ENCODE measurements around the gene COL5A1. TPM values are rescaled to one million over a fixed set of nuclear protein-coding genes. Genes with fewer than 3 reads are reported as not detected.
"Not testable (repeated sequence)": the region's sequence is repeated elsewhere in the genome, so short reads cannot be mapped to it uniquely, and the experiment has no call there.

Gene COL5A1
- total RNA-seq, 2 experiments from 2014 or later: 0.09 to 0.16 TPM

DNA sequence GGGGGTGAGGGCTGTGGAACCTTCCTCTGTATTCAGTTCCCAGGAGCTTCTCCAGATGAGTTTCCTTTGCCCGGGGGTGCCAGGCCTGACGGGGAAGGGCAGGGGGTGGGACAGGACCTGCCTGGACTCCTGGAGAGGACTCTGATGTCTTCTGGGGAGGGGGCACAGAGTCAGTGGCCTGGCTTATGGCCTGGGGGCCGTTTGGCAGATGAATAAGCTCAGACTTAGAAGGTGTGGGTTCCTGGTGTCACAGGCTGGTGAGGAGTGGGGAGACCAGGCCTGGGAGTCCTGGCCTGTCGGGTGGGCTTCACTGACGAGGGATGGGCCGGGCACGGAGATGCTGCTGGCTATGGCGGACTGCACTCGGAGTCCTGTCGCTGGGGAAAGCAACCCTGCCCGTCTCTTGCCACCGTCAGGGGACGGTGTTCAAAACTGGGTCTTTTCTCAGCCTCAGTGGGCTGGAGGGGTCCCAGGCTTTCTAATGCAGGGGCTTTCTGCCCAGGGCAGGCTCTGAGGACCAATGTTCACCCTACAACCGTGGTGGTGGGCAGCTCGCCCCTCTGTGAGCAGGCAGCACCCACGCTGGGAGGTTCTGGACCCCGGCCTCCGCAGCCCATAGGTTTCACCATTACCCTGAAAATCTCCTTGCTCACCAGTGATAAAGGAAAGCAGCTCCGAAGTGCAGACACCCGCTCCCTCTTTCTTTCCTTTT lies 16.2 kb downstream of the COL5A1 start:
- ATAC-seq (no peak), DNase-seq (no peak)
- Mint-ChIP-seq H3K4me1 (no peaks in the 10 kb centered on the region), H3K4me3 (no peak overlapping the region), H3K36me3 (no peaks in the 10 kb centered on the region), H3K9me3 (ENCODE audit: low read depth) (no peaks in the 10 kb centered on the region), H3K27me3 (no peaks in the 10 kb centered on the region), H3K27ac (no peak overlapping the region)
- CTCF ChIA-PET: no interaction called here

DNA sequence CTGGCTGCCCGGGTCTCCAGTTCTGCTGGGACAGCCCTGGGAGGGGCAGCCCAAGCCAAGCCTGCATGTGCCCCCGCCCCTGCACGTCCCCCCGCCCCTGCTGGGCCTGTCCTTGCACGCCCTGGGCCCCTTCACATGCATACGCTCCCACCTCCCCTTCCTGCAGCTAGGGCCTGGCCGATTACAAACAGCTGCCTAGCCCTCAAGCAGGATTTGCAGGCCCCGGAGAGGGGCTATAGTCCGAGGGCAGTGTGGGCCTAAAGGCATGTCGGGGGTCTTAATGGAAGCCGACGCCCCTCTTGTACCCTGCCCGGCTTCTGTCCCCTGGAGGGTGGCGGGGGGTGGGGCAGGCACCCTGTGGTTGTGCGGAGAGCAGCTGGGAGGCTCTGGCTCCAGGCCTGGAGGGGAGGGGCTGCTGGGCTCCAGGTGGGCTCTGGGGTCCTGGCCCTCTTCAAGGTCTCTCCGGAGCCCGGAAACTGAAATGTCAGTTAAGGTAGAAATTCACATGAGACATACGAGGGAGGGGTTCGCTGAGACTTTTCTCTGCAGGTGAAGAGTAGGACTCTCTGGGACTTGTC lies 16.9 kb downstream of the COL5A1 start:
- Mint-ChIP-seq H3K27ac (no peak overlapping the region), H3K27me3 (no peaks in the 10 kb centered on the region), H3K9me3 (ENCODE audit: low read depth) (no peaks in the 10 kb centered on the region), H3K4me3 (no peak overlapping the region), H3K36me3 (no peaks in the 10 kb centered on the region), H3K4me1 (no peaks in the 10 kb centered on the region)
- CTCF ChIA-PET: no interaction called here
- DNase-seq (no peak), ATAC-seq (no peak)

DNA sequence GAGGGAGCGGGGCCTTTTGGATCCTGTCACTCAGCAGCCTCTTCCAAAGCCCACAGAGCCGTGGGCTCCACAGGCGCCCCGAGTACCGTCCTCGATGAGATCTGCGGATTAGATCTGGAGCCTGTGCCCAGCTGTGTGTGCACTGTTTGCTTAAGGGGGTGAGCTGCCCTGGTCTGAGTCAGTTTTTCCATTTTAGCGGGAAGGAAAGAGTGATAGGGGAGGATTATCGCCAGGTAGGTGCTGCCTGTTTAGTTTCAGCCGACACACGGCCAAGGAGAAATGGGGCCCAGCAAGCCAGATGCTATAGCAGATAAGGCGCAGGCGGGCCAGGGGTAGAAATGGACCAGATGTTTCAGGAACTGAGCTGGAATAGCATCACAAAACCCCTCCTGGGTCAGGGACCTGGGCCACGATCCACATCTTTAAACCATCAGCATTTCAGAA lies 18.1 kb downstream of the COL5A1 start:
- DNase-seq (no peak), ATAC-seq (no peak)
- Mint-ChIP-seq H3K4me3 (no peak overlapping the region), H3K27me3 (no peaks in the 10 kb centered on the region), H3K27ac (no peak overlapping the region), H3K36me3 (no peaks in the 10 kb centered on the region), H3K4me1 (no peaks in the 10 kb centered on the region), H3K9me3 (ENCODE audit: low read depth) (no peaks in the 10 kb centered on the region)
- CTCF ChIA-PET: no interaction called here

DNA sequence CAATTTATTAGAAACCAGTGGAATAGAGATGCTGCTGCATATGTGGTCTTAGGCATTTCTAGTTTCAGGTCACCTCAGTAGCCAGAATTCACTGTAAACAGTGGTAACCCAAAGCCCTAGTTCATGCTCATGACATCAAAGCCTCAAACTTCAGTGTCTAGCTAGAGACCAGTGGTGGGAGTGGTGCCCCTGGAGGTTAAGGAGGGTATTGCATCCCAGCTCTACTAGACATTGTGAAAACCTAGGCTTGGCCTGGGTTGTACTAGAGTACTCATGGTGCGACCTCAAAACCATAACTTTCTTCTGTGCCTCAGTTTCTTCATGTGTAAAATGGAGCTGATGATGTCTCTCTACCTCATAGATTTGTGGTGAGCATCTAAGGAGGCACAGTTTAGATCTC lies 18.8 kb downstream of the COL5A1 start:
- DNase-seq (no peak), ATAC-seq (no peak)
- no peaks in the 10 kb centered on the region for H3K9me3 Mint-ChIP-seq (ENCODE audit: low read depth)
- CTCF ChIA-PET: interaction anchor here (1.2 kb wide), 1 partner anchor 11 kb away, joined by 3 read pairs; no protein-coding TSS in a partner anchor
- no peaks in the 10 kb centered on the region for H3K4me1 Mint-ChIP-seq
- no peak overlapping the region for H3K27ac Mint-ChIP-seq
- H3K27me3 Mint-ChIP-seq: no peaks in the 10 kb centered on the region
- no peak overlapping the region for H3K4me3 Mint-ChIP-seq
- H3K36me3 Mint-ChIP-seq: no peaks in the 10 kb centered on the region

DNA sequence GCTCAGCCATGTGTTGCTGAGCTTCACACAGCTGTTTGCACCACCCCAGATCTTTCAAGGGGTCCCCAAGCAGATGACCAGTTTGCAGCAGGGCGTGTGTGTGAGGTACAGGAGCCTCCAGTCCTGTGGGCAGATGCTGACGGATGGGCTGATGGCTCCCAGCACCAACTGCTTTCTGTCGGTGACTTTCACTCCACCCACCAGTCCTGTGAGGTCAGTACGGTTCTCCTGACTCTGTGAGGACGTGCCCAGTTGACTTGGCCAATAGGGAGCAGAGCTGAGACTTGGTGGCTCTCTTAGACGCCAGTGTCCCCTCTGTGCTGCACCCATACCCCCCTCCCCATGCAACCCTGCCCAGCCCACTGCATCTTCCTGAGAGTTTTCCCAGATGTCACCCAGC lies 19.7 kb downstream of the COL5A1 start:
- ATAC-seq: no peak

DNA sequence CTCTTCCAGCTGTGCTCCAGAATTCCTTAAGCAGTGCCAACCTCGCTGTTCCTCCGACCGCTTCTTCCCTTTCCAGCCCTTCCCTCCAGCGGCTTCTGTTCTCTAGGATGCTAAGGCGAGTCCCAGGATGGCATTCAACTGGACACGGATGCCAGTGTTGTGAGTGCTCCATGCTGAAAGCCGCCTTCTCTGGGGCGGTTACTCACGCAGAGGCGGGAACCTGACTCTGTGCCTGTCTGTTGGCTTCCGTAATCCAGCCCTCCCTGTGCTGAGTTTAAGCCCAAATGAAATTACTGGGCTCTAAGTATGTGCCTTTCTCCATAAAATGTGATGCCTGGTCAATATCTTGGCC lies 20.2 kb downstream of the COL5A1 start:
- Mint-ChIP-seq H3K4me1 (no peaks in the 10 kb centered on the region), H3K4me3 (no peak overlapping the region), H3K27ac (no peak overlapping the region), H3K9me3 (ENCODE audit: low read depth) (no peaks in the 10 kb centered on the region), H3K36me3 (no peaks in the 10 kb centered on the region), H3K27me3 (no peaks in the 10 kb centered on the region)
- DNase-seq (no peak), ATAC-seq (no peak)
- CTCF ChIA-PET: no interaction called here

More for the DNA sequence above, 19.7 kb downstream of the COL5A1 start:
- DNase-seq: no peak
- no peak overlapping the region for H3K27ac Mint-ChIP-seq
- CTCF ChIA-PET: interaction anchor here (0.6 to 1.2 kb wide), 2 partner anchors 10 to 1660 kb away, joined by 3 read pairs; no protein-coding TSS in a partner anchor
- no peaks in the 10 kb centered on the region for H3K36me3 Mint-ChIP-seq
- no peak overlapping the region for H3K4me3 Mint-ChIP-seq
- H3K27me3 Mint-ChIP-seq: no peaks in the 10 kb centered on the region
- no peaks in the 10 kb centered on the region for H3K9me3 Mint-ChIP-seq (ENCODE audit: low read depth)
- no peaks in the 10 kb centered on the region for H3K4me1 Mint-ChIP-seq

DNA sequence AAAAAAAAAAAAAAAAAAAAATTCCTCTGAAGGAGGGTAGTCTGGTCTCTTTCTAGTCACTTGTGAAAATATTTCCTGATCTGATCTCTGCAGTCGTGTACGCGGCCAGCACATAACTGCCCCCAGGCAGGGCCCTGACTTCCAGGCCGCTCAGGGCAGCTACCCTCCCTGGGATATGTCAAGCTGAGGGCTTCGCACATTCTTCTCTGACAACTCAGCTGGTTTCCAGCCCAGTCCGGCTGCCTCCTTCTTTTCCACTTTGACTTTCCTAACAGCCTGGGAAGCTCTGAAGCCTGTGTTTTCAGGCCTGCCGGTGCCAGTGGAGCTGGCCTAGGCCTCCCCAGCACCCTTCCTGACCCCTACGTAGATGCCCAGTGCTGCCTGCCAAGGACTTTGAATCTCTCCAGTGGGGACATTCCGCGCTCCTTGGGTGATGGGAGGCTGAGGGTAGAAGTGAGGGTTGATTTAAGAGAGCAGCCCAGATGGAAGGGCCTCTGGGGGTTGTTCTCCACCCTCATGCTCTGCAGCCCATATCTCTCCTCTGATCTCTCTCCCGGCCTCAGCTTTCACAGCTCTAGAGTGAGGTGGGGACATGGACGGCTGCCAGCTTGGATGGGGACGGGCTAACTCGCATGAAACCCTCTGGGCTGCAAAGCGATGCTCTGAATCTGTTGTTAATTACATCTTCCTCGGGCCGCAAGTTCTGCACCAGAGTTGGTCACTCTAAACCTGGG lies 20.7 kb downstream of the COL5A1 start:
- Mint-ChIP-seq H3K27ac (no peak overlapping the region), H3K4me1 (no peaks in the 10 kb centered on the region), H3K27me3 (no peaks in the 10 kb centered on the region), H3K9me3 (ENCODE audit: low read depth) (no peaks in the 10 kb centered on the region), H3K4me3 (no peak overlapping the region), H3K36me3 (no peaks in the 10 kb centered on the region)
- DNase-seq (no peak), ATAC-seq (no peak)
- CTCF ChIA-PET: no interaction called here

DNA sequence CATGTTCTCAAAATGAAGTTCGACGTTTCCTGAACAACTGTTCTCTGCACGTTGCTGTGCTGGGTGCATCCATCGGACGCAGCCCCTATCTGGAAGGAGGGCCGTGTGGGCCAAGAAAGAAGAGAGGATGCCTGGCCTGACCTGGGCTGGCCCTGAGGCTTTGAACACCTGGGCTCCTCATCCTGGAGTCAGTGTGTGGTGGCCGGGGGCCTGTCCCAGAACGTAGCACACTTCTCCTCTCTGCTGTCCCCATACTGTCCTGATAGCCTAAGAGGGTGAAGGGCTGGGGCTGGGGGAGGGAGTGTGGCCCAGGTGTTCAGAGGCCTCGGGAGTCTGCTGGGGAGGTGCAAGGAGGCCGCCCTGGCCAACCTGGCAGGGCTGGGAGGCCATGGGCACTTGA lies 21.5 kb downstream of the COL5A1 start:
- Mint-ChIP-seq H3K36me3 (no peaks in the 10 kb centered on the region), H3K4me3 (no peak overlapping the region), H3K27me3 (no peaks in the 10 kb centered on the region), H3K9me3 (ENCODE audit: low read depth) (no peaks in the 10 kb centered on the region), H3K27ac (no peak overlapping the region), H3K4me1 (no peaks in the 10 kb centered on the region)
- no peak for ATAC-seq
- CTCF ChIA-PET: no interaction called here
- no peak for DNase-seq

DNA sequence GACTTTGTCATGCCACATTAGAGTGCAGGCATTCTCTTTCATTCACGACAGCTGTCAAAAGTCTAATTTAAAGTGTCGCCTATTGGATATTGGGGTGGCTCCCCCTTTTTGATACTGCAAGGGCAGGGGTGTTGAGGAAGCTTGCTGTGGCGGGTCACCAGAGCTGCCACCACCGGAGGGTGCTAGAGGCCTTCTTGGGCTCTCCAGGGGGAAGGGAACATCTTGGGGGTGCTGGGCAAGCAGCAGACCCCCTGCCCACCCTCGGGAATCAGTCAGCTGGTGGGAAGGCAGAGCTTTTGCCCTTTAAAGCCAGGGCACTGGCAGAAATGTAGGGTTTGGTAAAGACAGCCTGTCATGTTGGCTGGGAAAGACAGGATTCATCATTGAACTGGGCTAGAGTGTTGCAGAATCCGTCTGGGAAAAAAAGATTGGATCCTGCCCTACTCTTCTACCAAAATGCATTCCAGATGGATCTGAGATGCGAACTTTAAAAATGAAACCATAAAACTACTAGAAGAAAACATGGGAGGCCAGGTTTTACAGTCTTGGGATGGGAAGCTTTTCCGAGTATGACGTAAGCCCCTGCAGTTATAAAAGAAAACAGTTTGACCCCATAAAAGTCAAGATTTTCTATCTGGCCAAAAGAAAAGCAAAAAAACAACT lies 22.3 kb downstream of the COL5A1 start:
- ATAC-seq (no peak), DNase-seq (no peak)
- Mint-ChIP-seq H3K4me3 (no peak overlapping the region), H3K27ac (no peak overlapping the region), H3K36me3 (no peaks in the 10 kb centered on the region), H3K9me3 (ENCODE audit: low read depth) (no peaks in the 10 kb centered on the region), H3K27me3 (no peaks in the 10 kb centered on the region), H3K4me1 (no peaks in the 10 kb centered on the region)
- CTCF ChIA-PET: no interaction called here

DNA sequence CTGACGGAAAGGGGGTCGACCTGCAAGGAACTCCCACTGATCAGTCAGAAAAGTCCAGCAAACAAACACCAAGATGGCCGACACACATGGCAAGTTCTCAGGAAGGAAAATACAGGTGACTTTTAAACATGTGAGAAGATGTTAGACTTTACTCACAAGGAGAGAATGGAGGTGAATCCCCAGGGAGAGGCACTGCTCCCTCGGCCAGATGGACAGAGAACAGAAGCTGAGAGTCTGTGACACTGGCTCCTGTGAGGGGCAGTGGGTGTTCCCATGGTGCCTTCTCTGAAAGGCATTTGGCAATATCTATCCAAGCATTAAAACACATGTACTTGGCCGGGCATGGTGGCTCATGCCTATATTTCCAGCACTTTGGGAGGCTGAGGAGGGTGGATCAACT lies 22.8 kb downstream of the COL5A1 start:
- no peak for ATAC-seq
- H3K36me3 Mint-ChIP-seq: no peaks in the 10 kb centered on the region

DNA sequence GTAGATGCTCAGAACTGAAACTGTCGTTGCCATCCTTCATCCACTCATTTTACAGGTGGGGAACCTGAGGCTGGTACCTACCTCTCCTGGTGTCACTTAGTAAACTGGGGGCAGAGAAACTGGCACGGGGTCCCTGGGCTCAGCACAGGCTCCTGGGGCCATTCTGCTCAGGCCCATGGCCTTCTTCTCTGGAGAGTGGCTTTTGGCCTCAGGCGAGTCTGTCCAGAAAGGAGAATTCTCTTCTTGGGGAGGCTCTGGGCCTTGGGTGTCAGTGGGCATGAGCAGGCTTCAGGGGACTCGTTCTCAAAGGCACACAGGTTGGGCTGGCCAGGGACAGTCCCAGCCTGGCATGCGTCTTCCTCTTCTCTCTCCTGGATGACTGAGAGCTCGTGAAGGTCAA lies 24.6 kb downstream of the COL5A1 start:
- Mint-ChIP-seq H3K4me3 (no peak overlapping the region), H3K4me1 (no peaks in the 10 kb centered on the region), H3K27me3 (no peaks in the 10 kb centered on the region), H3K9me3 (ENCODE audit: low read depth) (no peaks in the 10 kb centered on the region), H3K27ac (no peak overlapping the region), H3K36me3 (no peaks in the 10 kb centered on the region)
- ATAC-seq (no peak), DNase-seq (no peak)
- CTCF ChIA-PET: no interaction called here

More for the DNA sequence above, 22.8 kb downstream of the COL5A1 start:
- CTCF ChIA-PET: no interaction called here
- DNase-seq: no peak
- Mint-ChIP-seq H3K4me3 (no peak overlapping the region), H3K27ac (no peak overlapping the region), H3K9me3 (ENCODE audit: low read depth) (no peaks in the 10 kb centered on the region), H3K4me1 (no peaks in the 10 kb centered on the region), H3K27me3 (no peaks in the 10 kb centered on the region)

DNA sequence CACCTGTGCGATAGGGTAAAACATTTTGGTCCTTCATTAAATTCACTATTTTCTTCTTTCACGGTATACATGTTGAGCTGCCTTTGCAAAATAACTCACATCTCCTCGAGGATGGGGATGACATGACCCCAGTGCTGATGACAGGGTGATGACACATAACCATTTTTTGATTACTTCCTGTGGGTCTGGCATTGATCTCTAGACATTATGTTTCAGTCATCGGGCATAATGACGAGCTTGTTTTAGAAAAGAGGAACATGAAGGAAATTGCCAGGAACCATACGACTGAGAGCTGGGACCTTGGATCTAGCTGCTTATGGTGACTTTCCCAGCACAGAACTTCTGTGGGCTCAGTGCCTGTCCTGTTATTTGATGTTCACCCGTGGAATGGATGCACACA lies 25.2 kb downstream of the COL5A1 start:
- Mint-ChIP-seq H3K9me3 (ENCODE audit: low read depth) (no peaks in the 10 kb centered on the region), H3K27ac (no peak overlapping the region)
- CTCF ChIA-PET: no interaction called here

DNA sequence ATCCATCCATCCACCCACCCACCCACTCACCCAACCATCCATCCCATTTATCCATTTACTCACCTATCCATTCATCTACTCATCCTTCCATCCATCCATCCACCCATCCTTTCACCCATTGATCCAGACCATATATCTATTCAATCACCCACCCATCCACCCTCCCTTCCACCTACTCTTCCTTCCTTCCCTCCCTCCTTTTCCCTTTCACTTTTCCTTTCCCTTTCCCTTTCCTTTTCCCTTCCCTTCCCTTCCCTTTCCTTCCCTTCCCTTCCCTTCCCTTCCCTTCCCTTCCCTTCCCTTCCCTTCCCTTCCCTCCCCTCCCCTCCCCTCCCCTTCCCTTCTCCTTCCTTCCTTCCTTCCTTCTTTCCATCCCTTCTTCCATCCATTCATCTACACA lies 27.4 kb downstream of the COL5A1 start:
- H3K27me3 Mint-ChIP-seq; DNase-seq; H3K27ac Mint-ChIP-seq; CTCF ChIA-PET; H3K4me1 Mint-ChIP-seq; H3K4me3 Mint-ChIP-seq; H3K9me3 Mint-ChIP-seq (ENCODE audit: low read depth); ATAC-seq; H3K36me3 Mint-ChIP-seq: not testable (repeated sequence)

More for the DNA sequence above, 25.2 kb downstream of the COL5A1 start:
- Mint-ChIP-seq H3K4me3 (no peak overlapping the region), H3K27me3 (no peaks in the 10 kb centered on the region), H3K36me3 (no peaks in the 10 kb centered on the region), H3K4me1 (no peaks in the 10 kb centered on the region)
- no peak for ATAC-seq
- DNase-seq: no peak
